ENCODE data around the gene ABLIM3. TPM values are rescaled to one million over a fixed set of nuclear protein-coding genes. Genes with fewer than 3 reads are reported as not detected.

Gene ABLIM3
- total RNA-seq, 4 donors from 2014 or later, result 1.6 to 26.4 (median 5.7) TPM

DNA sequence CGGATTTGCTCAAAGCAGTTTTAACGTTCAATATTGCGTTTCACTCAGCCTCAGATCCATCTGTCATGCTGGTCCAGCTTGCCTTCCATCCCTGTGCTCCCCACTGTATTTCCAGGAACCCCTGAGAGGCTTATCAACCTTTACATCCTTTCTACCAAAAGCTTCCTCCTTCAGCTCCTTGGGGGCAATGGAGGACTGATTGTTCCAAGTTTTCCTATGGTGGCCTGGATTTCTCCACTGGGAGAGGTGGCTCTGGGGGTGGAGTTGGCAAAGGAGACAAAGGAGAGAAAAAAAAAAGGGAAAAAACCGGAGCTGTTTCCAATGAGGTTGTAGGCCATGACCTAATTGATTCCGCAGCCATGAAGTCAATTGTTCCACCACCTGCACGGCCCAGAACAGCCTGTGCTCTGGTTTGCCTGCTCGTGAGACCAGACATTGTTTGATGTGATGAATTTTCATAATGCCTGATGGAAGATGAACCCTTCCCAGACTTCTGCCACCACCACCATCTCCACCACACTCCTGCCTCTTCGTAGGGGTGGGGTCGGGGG, 54.1 kb downstream of the ABLIM3 start:
- H3K36me3 ChIP-seq, result no peaks in the 10 kb centered on the region
- no peak for DNase-seq
- H3K27ac ChIP-seq, result no peak overlapping the region
- no peaks in the 10 kb centered on the region for H3K27me3 ChIP-seq
- TF ChIP-seq POLR2A (IDR thresholded peaks at IDR 0.05), result no peak
- TF ChIP-seq, protein P1, sequence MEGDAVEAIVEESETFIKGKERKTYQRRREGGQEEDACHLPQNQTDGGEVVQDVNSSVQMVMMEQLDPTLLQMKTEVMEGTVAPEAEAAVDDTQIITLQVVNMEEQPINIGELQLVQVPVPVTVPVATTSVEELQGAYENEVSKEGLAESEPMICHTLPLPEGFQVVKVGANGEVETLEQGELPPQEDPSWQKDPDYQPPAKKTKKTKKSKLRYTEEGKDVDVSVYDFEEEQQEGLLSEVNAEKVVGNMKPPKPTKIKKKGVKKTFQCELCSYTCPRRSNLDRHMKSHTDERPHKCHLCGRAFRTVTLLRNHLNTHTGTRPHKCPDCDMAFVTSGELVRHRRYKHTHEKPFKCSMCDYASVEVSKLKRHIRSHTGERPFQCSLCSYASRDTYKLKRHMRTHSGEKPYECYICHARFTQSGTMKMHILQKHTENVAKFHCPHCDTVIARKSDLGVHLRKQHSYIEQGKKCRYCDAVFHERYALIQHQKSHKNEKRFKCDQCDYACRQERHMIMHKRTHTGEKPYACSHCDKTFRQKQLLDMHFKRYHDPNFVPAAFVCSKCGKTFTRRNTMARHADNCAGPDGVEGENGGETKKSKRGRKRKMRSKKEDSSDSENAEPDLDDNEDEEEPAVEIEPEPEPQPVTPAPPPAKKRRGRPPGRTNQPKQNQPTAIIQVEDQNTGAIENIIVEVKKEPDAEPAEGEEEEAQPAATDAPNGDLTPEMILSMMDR (IDR thresholded peaks at IDR 0.05), result no peak
- no peaks in the 10 kb centered on the region for H3K9me3 ChIP-seq
- H3K4me3 ChIP-seq, result no peak overlapping the region
- no peaks in the 10 kb centered on the region for H3K4me1 ChIP-seq

DNA sequence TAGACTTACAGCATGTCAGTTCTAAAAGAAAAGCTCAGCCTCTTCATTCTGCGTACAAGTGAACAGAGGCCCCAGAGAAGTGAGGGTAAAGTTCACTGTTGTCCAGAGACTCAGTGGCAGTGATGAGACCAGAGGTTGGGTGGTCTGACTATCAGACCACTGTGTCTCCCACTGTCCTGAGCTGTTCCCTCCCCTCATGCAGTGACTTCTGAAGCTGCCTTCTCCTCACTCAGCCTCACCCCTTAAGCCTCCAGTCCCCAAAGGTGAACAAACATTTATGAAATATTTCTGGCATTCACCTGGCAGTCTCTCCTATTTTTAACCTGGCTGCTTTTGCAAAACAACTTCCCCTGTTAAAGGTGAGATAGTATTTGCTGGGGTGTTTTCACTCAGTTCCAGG, 54.7 kb downstream of the ABLIM3 start:
- Histone ChIP-seq H3K4me3 (no peak overlapping the region), H3K4me1 (no peaks in the 10 kb centered on the region), H3K27ac (no peak overlapping the region), H3K9me3 (no peaks in the 10 kb centered on the region), H3K36me3 (no peaks in the 10 kb centered on the region), H3K27me3 (no peaks in the 10 kb centered on the region)
- no peak for TF ChIP-seq POLR2A (IDR thresholded peaks at IDR 0.05)
- TF ChIP-seq, protein P1 (IDR thresholded peaks at IDR 0.05), result no peak
- no peak for DNase-seq

DNA sequence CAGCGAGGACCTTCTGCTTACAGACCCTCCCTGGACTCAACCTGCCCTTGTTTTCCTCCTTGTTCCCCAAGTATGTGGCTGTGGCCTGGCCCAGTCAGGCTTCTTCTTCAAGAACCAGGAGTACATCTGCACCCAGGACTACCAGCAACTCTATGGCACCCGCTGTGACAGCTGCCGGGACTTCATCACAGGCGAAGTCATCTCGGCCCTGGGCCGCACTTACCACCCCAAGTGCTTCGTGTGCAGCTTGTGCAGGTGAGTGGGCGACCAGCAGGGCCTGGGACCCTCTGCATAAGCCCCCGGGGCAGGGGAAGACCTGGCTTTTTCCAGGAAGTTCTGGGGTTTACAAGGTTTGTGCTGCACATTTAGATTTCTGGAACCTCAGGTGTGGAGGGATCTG, 56.9 kb downstream of the ABLIM3 start:
- no peak for DNase-seq
- Histone ChIP-seq H3K9me3 (no peaks in the 10 kb centered on the region), H3K36me3 (no peaks in the 10 kb centered on the region), H3K27me3 (no peaks in the 10 kb centered on the region), H3K27ac (no peak overlapping the region), H3K4me1 (no peaks in the 10 kb centered on the region), H3K4me3 (no peak overlapping the region)
- TF ChIP-seq, protein P1 (IDR thresholded peaks at IDR 0.05), result no peak
- no peak for TF ChIP-seq POLR2A (IDR thresholded peaks at IDR 0.05)

DNA sequence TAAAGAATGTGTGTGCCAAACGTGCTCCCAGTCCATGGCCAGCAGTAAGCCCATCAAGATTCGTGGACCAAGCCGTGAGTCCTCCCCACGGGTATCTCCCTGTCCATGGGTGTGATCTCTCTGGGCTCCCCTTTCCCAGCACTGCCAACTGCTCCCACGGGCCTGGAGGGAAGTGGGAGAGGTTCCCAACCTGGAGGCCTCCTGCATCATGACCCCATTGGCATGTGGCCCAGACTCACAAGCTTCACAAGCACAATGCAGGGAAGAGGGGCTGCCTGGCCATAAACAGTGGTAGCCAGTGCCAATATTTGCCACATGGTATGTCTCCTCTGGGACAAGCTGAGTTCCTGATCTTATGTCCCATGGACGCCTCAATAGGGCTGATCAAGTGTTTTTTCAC, 59.1 kb downstream of the ABLIM3 start:
- no peak for DNase-seq
- H3K4me3 ChIP-seq, result no peak overlapping the region
- no peaks in the 10 kb centered on the region for H3K9me3 ChIP-seq
- H3K4me1 ChIP-seq, result no peaks in the 10 kb centered on the region
- no peaks in the 10 kb centered on the region for H3K36me3 ChIP-seq
- TF ChIP-seq, protein P1 (IDR thresholded peaks at IDR 0.05), result no peak
- no peak for TF ChIP-seq POLR2A (IDR thresholded peaks at IDR 0.05)
- no peak overlapping the region for H3K27ac ChIP-seq
- H3K27me3 ChIP-seq, result no peaks in the 10 kb centered on the region

DNA sequence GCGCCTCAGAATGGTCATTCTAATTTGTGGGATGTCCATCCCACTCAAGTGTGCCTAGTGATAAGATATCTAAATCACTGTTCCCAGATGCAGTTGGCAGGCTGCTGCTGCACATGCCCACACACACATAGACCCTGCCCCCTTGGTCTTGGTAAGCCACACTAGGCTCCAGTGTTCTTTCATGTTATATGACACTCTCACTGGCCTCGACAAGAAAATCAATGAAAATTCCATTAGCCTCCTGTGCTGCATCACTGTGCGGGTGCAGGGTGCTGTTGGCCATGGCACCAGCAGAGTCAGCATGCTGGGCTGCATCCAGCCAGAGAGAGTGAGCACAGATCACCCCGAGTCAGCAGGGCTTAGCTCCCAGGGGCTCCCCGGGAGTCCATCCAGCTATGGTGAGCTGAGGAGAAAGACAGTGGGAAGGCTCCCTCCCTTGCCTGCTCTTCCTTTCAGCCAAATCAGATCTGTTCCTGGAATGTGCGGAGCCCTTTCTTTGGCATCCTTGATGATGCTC, 59.9 kb downstream of the ABLIM3 start:
- Histone ChIP-seq H3K27ac (no peak overlapping the region), H3K4me3 (no peak overlapping the region), H3K9me3 (no peaks in the 10 kb centered on the region), H3K27me3 (no peaks in the 10 kb centered on the region), H3K36me3 (no peaks in the 10 kb centered on the region), H3K4me1 (no peaks in the 10 kb centered on the region)
- TF ChIP-seq, protein P1 (IDR thresholded peaks at IDR 0.05), result no peak
- no peak for TF ChIP-seq POLR2A (IDR thresholded peaks at IDR 0.05)
- DNase-seq, result no peak

All from Peyer's patch (tissue), 4 donors.